Activated CD8-positive, alpha-beta memory T cell treated with anti-CD3 and anti-CD28 coated beads, Interleukin-2, amount 50 U/mL, for 48 hours (primary cell): ENCODE data around the gene DNAH6.
"Not testable (repeated sequence)": the region's sequence is repeated elsewhere in the genome, so short reads cannot be mapped to it uniquely, and the experiment has no call there.

Experiments used
- DNase-seq: peaks from one replicate; pipeline ENCODE4 v3.0.0-alpha.2; 2020

DNAH6 gene

DNA sequence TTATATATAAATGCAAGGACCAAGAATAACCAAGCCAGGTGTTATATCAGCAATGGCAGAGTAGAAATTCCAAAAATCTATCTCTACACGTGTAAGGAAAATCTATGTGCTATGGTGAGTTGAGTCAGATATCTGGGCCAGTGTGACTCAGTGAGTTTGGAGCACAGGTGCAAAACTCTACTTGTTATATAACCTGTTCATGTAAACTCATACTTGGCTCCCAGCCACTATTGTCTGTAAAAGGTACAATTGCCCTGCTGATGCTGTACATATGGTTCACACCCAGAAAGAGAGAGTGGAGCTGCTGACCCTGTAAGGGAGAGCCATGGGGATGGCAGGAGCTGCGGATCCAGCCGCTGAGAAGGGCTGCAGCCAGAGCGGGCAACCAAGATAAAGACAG lies 252.5 kb downstream of the DNAH6 start:
- no peak for DNase-seq

DNA sequence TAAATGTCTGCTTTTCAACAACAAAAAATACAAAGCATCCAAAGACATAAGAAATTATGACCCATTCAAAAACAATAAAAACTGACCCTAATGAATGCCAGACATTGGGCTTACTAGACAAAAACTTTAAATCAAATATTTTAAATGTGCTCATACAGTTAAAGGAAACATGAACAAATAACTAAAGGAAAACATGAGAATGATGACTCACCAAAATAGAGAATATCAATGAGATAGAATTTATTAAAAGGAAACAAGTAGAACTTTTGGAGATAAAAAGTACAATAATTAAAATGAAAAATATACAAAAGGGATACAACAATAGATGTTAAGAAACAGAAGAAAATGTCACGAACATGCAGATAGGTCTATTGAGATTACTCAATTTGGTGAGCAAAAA lies 254.0 kb downstream of the DNAH6 start:
- DNase-seq = no peak

DNA sequence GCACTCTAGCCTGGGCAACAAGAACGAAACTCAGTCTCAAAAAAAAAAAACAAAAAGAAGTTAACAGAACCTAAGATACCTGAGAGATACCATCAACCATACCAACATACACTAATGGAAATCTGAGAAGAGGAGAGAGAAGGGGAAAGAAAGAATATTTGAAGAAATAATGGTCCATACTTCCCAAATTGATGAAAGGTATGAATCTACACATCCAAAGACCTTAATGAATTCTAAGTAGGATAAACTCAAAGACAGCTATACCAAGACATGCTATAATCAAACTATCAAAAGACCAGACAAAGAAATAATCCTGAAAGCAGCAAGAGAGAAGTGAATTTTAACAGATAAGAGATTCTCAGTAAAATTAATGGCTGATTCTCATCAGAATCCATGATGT lies 255.0 kb downstream of the DNAH6 start:
- no peak for DNase-seq

DNA sequence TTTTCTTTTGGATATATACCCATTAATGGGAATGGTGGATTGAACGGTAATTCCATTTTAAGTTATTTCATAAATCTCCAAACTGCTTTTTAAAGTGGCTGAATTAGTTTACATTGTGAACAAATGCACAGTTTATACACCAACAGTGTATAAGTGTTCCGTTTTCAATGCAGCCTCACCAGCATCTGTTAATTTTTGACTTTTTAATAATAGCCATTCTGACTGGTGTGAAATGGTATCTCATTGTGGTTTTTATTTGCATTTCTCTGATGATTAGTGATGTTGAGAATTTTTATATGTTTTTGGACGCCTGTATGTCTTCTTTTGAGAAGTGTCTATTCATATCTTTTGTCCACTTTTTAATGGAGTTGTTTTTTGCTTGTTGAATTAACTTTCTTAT lies 257.3 kb downstream of the DNAH6 start:
- DNase-seq = not testable (repeated sequence)

DNA sequence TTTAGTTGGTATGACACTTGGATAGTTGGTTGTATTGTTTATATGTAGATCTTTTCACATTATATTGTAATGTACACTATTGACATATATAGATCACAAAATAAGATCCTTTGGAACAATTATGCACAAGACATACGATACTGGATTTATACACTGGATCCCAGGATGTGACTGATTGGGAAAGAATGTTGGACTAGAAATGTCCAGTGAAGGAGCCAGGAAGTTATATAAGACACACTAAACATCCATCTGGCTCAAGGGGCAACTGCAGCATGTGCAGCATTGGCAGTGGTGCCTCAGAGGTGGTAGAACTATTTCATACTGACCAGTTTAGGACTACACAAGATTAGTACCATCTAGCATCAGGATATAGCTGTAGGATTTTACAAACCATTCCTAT lies 259.7 kb downstream of the DNAH6 start:
- no peak for DNase-seq

DNA sequence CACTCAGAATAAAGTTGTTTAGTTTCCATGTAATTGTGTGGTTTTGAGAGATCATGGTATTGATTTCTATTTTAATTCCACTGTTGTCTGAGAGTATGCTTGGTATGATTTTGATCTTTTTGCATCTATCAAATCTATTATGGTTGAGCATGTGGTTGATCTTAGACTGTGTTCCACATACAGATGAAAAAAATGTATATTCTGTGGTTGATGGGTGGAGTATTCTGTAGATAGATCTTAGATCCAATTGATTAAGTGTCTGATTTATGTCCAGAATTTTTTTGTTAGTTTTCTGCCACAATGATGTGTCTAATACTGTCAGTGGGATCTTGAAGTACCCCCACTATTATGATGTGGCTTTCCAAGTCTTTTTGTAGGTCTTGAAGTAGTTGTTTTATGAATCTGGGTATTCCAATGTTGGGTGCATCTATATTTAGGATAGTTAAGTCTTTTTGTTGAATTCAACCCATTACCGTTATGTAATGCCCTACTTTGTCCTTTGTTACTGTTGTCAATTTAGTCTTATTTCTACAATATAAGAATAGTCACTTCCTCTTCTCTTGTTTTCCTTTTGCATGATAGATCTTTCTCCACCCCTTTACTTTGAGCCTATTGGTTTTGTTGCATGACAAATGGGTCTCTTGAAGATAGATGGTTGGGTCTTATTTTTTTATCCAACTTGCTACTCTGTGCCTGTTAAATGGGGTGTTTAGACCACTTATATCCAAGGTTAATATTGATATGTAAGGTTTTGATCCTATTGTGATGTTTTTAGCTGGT lies 262.8 kb downstream of the DNAH6 start:
- no peak for DNase-seq

DNA sequence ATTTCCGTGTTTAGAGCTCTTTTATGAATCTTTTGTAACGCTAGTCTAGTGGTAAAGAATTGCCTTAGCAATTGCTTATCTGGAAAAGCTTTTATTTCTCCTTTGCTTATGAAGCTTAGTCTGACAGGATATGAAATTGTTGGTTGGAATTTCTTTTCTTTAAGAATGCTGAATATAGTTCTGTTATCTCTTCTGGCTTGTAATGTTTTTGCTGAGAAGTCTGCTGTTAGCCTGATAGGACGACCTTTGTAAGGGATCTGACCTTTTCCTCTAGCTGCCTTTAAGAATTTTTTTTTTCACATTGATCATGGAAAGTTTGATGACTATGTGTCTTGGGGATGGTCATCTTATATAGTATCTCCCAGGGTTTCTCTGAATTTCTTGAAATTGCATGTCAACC lies 263.5 kb downstream of the DNAH6 start:
- no peak for DNase-seq

DNA sequence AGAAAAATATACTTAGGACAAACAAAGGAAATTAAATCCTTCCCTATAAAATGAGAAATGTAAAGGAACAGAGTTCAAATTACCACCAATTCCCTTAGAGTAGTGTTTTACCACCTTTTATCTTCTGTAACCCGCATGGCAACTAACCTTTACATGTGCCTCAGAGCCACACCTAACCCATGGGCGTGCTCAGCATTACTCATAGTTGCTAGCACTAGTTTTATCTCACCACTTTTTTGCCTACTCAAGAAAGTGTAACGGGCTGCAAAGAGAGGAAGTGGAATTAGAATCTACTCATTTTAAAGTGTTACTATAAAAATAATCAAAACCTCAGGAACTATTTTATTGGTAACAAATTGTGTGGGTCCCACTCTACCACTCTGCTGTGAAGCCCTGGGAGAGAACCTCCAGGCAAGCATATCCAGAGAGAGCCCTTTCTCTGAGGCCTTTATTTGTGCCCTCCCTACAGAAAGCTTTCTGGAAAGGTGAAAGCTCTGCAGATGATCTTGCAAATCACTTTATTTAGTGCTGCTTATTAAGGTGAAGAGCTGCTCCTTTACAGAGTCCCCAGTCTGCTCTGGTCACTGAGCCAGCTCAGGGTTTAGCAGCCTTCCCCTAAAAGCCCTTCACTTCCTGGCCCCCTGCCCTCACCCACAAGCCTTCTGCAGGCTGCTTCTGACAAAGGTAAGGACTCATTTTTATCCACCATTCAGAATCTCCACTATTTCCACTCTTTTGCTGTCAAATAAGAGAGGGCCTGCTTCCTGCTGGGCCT lies 265.8 kb downstream of the DNAH6 start:
- no peak for DNase-seq

DNA sequence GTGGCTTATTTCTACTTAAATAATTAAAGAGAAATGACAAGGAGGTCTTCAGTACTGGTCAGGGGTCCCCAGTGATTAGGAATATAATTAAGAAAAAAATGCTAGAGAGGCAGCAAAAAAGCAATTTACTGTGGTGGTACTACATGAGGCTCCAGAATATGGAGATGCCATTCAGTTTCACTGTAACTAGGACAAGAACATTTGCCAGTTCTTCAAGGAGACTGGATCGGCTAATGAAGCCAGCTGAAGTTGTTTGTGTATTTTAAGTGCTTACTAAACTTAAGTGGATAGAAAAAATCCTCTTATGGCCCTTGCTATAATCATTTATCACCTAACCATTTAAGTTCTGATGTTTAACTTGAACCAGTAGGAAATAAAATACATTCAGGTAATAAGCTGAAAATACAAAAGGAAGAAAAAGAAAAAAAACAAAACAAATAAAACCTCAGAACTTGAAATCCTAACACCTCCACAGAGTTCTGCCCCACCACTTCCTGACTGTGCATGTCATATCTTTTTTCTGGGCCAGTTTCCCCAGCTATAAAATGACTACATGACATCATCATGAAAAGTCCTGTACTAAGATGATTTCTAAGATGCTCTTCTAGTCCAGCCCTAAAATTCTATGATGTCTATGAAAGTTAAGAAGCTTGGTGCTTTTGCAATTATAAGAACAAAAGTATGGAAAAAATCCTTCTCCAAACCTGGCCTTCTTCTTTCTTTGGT lies 266.6 kb downstream of the DNAH6 start:
- DNase-seq = no peak

DNA sequence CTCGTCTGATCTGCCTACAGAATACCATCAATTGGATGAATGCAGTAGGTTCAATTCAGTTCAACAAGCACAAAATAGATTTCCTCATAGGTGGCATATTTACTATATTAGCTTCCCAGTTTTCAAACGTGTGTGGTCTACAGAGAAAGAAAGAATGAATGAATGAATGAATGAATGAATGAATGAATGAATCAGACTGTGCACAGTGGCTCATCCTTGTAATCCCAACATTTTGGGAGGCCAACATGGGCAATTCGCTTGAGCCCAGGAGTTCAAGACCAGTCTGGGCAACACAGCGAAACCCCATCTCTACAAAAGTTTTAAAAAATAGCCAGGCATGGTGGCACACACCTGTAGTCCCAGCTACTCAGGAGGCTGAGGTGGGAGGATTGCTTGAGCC lies 269.7 kb downstream of the DNAH6 start:
- DNase-seq = no peak

DNA sequence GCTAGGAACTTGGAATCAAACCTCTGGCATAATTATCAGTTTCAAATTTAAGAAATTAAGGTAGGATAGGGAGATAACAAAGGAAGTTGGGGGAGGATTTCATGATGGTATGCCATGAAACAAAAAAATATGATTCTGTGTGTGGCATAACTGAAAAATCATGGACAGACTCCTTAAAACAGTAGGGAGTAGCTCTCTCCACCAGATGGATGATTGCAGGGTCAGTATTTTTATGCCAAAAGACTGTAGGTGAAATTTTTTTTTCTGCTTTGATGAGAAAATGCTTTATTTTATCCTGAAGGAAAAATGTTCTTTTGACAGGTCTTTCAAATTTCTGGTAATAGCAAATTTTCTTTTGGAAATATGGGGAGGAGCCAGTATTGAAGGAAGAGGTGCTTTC lies 270.3 kb downstream of the DNAH6 start:
- no peak for DNase-seq

DNA sequence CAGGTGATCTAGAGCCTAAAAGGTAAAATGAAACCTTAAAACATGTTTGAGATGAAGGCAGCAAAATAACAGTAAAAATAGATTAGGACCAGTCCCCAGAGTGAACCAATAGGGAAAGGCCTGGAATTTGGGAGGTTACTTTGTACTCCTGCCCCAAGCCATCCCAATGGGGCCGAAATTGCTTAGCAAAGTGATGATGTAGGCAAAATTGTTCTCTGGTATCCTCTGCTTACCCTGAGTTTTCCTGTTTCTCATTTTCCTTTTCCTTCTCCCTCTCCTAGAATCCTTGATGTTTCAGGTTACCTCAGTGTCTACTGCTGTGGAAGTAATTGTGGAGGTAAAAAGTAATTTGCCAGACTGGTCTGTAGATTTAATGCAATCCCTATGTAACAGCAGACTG lies 271.7 kb downstream of the DNAH6 start:
- DNase-seq = no peak

DNA sequence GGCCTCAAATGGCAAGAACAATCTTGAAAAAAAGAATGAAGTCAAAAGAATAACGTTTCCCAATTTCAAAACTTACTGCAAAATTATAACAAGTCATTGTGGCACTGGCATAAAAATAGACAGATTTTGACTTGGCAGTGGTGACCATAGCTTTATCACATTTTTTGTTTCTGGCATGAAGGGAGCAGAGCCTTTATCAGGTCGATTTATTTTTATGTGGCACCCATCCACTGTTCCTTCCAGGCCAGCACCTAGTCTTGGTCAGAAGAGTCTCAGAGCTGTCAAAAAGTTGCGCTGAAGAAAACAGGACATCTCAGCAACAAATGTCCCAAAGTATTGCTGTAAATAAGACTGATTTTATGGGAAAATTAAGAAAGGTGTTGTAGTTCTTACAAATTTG lies 272.2 kb downstream of the DNAH6 start:
- DNase-seq = no peak

DNA sequence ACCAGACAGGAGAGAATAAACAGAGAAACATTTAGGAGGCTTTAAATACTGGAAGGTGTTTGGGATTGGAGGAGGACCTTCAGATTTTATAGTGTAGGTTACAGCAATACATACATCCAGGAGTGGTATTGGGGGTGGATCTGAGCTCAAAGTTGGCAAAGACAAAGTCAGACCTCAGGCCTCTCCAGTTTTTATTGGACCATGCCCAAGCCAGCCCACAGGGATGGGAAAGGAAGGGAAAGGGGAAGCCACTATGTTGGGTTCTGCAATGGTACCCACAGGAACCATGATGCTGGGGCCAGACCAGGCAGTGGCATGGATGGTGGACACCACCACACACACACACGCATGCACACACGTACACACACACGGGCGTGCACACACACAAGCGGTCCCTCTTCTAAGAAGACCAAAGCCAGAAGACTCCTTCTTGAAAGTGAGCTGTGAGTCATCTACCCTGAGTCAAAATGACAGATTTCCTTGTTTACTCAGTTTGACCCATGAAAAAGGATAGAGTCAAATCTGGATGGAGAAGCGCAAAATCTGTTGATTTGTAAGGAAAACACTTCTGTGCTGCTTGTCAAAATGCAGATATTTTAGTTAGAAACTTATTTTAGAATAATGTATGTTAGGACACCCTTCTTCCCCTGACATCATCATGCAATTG lies 276.7 kb downstream of the DNAH6 start:
- no peak for DNase-seq

DNA sequence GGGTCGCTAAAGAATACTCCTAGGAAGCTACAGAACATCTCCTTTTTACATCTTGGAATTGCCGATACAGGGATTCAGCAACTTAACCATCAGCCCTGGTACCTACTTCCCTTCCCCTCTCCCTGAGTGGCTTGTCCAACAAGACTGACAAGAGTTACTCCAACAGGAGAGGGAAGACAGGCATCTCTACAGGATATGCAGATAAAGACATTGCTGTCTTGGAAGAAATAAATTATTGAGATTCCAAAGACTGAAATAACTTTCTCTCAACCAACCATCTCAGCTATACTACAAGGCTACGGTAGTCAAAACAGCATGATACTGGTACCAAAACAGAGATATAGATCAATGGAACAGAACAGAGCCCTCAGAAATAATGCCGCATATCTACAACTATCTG lies 277.3 kb downstream of the DNAH6 start:
- DNase-seq = no peak

DNA sequence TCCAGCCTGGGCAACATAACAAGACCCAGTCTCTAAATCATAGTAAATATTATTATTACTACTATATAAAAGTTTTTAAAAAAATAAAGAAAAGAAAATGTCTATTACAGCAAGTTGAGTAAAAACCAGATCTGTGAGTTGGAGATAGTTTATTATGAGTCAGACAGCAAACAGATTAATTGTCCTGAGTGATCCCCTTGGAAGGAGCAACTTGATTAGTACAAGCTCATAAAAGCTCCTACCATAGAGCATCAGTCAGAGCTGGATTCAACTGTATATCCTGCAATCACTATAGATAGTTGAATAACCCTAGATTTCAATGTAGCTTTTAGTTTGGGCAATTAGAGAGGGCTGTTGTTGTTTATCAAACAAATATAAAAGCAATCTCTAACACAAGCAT lies 280.5 kb downstream of the DNAH6 start:
- DNase-seq = no peak

DNA sequence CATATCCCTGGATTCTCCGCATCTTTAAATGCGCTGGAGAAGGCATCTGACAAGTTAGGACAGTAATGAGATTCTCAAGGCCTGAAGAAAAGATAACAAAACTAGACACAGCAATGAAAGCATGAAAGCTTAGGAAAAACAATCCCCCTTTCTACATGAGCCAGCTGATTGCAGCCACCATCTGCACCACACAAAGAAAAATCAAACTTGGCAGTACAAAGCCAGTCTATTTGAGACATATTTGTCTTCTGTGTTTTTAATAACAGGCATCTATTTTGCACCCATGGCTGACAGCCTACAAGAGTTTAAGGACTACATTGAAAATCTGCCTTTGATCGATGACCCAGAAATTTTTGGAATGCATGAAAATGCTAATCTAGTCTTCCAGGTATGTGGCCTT lies 281.0 kb downstream of the DNAH6 start:
- DNase-seq = no peak

DNA sequence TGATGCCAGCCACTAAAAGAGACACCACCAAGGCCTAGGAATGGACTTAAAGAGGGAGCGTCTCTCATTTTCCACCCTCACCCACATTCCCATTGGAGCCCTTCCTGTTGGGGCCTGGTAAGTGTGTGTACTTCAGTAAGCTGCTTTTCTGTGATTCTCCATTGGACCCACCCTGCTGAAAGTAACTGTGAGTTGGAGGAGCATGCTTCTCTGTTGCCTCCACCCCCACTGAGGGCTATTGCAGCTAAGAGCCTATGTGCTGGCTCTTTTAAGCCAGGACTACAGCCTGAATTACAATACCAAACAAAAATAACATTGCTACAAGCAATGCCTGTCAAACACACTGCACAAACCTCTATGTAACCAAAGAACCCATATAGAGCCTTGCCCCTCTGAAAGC lies 283.5 kb downstream of the DNAH6 start:
- DNase-seq = no peak

DNA sequence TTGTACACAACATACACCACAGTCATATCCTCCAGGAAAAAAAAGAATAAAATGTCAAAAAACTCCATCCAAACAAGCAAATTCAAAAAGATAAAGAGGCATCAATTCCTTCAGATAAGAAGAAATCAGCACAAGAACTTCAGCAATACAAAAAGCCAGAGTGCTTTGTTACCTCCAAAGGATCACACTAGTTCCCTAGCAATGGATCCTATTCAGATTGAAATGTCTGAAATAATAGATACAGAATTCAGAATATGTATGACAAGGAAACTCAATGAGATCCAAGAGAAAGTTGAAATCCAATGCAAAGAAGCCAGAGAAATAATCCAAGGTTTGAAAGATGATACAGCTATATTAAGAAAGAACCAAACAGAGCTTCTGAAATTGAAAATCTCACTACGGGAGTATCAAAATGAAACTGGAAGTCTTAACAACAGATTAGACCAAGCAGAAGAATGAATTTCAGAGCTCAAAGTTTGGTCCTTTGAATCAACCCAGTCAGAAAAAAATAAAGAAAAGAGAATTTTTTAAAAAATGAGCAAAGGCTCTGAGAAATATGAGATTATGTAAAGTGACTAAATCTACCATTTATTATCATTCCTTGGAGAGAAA lies 284.0 kb downstream of the DNAH6 start:
- DNase-seq = no peak

DNA sequence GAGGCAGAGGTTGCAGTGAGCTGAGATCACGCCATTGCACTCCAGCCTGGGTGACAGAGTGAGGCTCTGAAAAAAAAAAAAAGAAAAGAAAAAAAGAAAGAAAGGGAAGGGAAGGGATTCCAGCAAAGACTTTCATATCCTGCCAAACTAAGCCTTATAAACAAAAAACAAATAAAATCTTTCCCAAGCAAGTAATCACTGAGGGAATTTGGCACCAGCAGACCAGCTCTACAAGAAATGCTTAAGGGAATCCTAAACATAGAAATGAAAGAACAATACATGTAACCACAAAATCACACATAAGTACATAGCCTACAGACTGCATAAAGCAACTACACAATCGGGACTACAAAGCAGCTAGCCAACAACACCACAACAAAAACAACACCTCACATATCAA lies 285.5 kb downstream of the DNAH6 start:
- no peak for DNase-seq

DNA sequence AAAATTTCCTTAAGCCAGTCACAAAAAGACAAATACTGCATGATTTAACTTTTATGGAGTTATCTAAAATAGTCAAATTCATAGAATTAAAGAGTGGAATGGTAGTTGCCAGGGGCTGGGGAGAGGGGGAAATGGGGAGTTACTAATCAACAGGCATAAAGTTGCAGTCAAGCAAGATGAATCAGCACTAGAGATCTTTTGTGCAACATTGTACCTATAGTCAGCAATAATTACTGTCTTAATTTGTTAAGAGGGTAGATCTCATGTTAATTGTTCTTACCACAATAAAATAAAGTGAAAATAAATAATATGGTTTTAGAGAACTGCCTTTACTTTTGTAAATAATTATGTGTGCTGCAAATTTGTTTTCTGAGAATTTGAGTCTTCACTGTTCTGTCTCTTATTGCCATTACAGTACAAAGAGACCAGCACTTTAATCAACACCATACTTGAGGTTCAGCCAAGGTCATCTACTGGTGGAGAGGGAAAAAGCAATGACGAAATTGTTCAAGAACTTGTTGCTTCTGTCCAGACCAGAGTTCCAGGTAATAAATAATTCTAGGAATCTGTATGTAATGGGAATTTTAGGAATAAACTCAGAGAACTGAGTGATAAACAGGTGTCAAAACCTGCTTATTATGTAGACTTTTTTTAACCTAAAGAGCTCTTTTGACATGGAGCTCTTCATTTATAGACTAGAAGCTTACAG lies 289.1 kb downstream of the DNAH6 start:
- no peak for DNase-seq

DNA sequence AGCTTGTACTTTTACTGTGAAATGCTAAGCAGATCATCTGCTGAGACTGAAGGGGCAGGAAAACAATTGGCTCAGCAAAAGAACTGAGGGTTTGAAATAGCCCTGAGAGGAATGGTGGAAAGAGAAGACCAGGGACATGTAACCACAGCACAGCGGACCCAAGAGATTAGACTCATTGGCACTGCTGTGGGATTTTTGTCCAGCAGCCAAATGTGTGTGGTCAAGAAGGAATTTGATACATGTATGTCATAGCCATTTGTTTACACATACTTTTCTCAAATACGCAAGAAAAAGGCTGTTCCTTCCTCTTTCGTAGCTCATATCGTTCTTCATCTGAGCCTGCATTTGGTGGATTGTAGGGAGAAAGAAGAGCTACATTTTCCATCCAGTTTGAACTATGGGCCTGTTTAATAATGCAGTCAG lies 290.8 kb downstream of the DNAH6 start:
- no peak for DNase-seq
